Lung (tissue), 12 donors: Measurements from ENCODE around the gene GLYATL3. TPM values are rescaled to one million over a fixed set of nuclear protein-coding genes. Genes with fewer than 3 reads are reported as not detected.

Source experiments
- ATAC-seq: fragments of 200-7000 bp; cut with Tn5 transposase; one replicate; pipeline ENCODE4 v1.9.1; 2020; ENCODE audit warnings: moderate number of reproducible peaks; ENCODE audit not compliant: insufficient read depth, low FRiP score
- DNase-seq, 3 donors: peaks; one replicate each; pipeline ENCODE4 v3.0.0-alpha.2; 2013 to 2017
- H3K27ac ChIP-seq, 2 donors: one replicate each; pipeline ENCODE4 v1.5.1; 2013; ENCODE audit warnings: mild to moderate bottlenecking in 2 of 2, moderate library complexity in 2 of 2, control low read depth in 1 of 2, inconsistent platforms in 1 of 2, low read depth in 1 of 2, low read length in 1 of 2
- H3K27me3 ChIP-seq, 3 donors: one replicate each; pipeline ENCODE4 v1.5.1; 2013; ENCODE audit warnings: low read length in 2 of 3; ENCODE audit not compliant: control insufficient read depth in 3 of 3, insufficient read depth in 3 of 3
- H3K36me3 ChIP-seq, 4 donors: one replicate each; pipeline ENCODE4 v1.5.1; 2013; ENCODE audit warnings: low read length in 4 of 4, mild to moderate bottlenecking in 1 of 4, moderate library complexity in 1 of 4; ENCODE audit not compliant: control insufficient read depth in 4 of 4, insufficient read depth in 4 of 4
- H3K4me1 ChIP-seq, 5 donors: one replicate each; pipeline ENCODE4 v1.5.1; 2013; ENCODE audit warnings: low read length in 5 of 5, mild to moderate bottlenecking in 2 of 5, moderate library complexity in 1 of 5; ENCODE audit not compliant: control insufficient read depth in 5 of 5, insufficient read depth in 5 of 5
- H3K4me3 ChIP-seq: one replicate; pipeline ENCODE4 v1.5.1; 2013; ENCODE audit warnings: mild to moderate bottlenecking, control low read depth, moderate library complexity
- H3K9ac ChIP-seq, 2 donors: one replicate each; pipeline ENCODE4 v1.5.1; 2013; ENCODE audit warnings: low read length in 2 of 2, control low read depth in 1 of 2; ENCODE audit not compliant: insufficient read depth in 1 of 2
- H3K9me3 ChIP-seq, 4 donors: one replicate each; pipeline ENCODE4 v1.5.1; 2013; ENCODE audit warnings: low read length in 3 of 4, mild to moderate bottlenecking in 1 of 4, moderate library complexity in 1 of 4; ENCODE audit not compliant: control insufficient read depth in 4 of 4, insufficient read depth in 3 of 4
- CTCF ChIP-seq: IDR thresholded peaks from 2 replicates; pipeline ENCODE4 v1.5.1; 2012; ENCODE audit warnings: mild to moderate bottlenecking; ENCODE audit errors: control extremely low read depth, extremely low read depth
- WGBS, 2 donors: extraction: QIAGEN DNeasy Blood & Tissue Kit; methylation state at CpG; one replicate each; pipeline ENCODE4 v1.1.7; 2013; 5-methylcytosine and 5-hydroxymethylcytosine counted together
- polyA plus RNA-seq, 2 donors: library from polyadenylated mRNA; stranded (reverse); fragments of 200-250 nt; gene quantifications; one replicate each; pipeline ENCODE4 v1.2.1, GENCODE V29; 2013
- total RNA-seq, 2 donors: library from RNA; depleted of rRNA in 1 of 2; stranded (reverse); fragments of >200 nt in 1 of 2; gene quantifications; one replicate each; pipeline ENCODE4 v1.2.1, GENCODE V29; 2014 to 2021
- donor health status: control.
- donor health status: control.
- donor health status: Bipolar disorder and iron deficiency.
- donor health status: healthy.
- donor health status: DM: yes; HTN: yes; CAD: no.

The GLYATL3 gene
- total and polyA plus RNA-seq, 4 donors, result not detected

GRCh38 chr6:49523901-49524300 lies 24.2 kb downstream of the GLYATL3 start:
- ATAC-seq (no peak), DNase-seq (no peak)
- H3K4me3 ChIP-seq, result no peak overlapping the region
- no peak overlapping the region for H3K27ac ChIP-seq
- WGBS, 2 donors, result 94% methylated on average over 1 of the region's 1 CpG
- H3K4me1 ChIP-seq, result no peaks in the 10 kb centered on the region
- no peaks in the 10 kb centered on the region for H3K27me3 ChIP-seq
- no peaks in the 10 kb centered on the region for H3K9me3 ChIP-seq
- H3K9ac ChIP-seq, result no peak overlapping the region
- no peak for TF ChIP-seq CTCF
- no peaks in the 10 kb centered on the region for H3K36me3 ChIP-seq

GRCh38 chr6:49524541-49524940 lies 24.8 kb downstream of the GLYATL3 start:
- H3K36me3 ChIP-seq, result no peaks in the 10 kb centered on the region
- no peak for TF ChIP-seq CTCF
- H3K4me3 ChIP-seq, result no peak overlapping the region
- no peak for DNase-seq
- H3K27ac ChIP-seq, result no peak overlapping the region
- no peaks in the 10 kb centered on the region for H3K9me3 ChIP-seq
- WGBS, 2 donors, result 88 to 94% methylated on average over 7 of the region's 7 CpGs
- H3K9ac ChIP-seq, result no peak overlapping the region
- no peak for ATAC-seq
- no peaks in the 10 kb centered on the region for H3K27me3 ChIP-seq
- H3K4me1 ChIP-seq, result no peaks in the 10 kb centered on the region

- no peaks in the 10 kb centered on the region for H3K36me3 ChIP-seq
- H3K27ac ChIP-seq, result no peak overlapping the region
- no peak for TF ChIP-seq CTCF
- H3K4me3 ChIP-seq, result no peak overlapping the region
- H3K9ac ChIP-seq, result no peak overlapping the region
- no peaks in the 10 kb centered on the region for H3K27me3 ChIP-seq
- no peaks in the 10 kb centered on the region for H3K4me1 ChIP-seq
- H3K9me3 ChIP-seq, result no peaks in the 10 kb centered on the region
- WGBS, 2 donors, result 71 to 74% methylated on average over 12 of the region's 12 CpGs
- no peak for ATAC-seq
- no peak for DNase-seq
These were observed 26.9 kb downstream of the GLYATL3 start for GRCh38 chr6:49526598-49526997.

- no peak for TF ChIP-seq CTCF
- WGBS, 2 donors, result 44 to 57% methylated on average over 1 of the region's 1 CpG
These were observed 27.6 kb downstream of the GLYATL3 start for GRCh38 chr6:49527320-49527719.

More at GRCh38 chr6:49527320-49527719, 27.6 kb downstream of the GLYATL3 start:
- H3K9ac ChIP-seq, result no peak overlapping the region
- DNase-seq (no peak), ATAC-seq (no peak)
- H3K9me3 ChIP-seq, result no peaks in the 10 kb centered on the region
- H3K36me3 ChIP-seq, result no peaks in the 10 kb centered on the region
- no peak overlapping the region for H3K4me3 ChIP-seq
- H3K4me1 ChIP-seq, result no peaks in the 10 kb centered on the region
- H3K27ac ChIP-seq, result no peak overlapping the region
- no peaks in the 10 kb centered on the region for H3K27me3 ChIP-seq
